H1 (cell line): ENCODE data around the gene KAT14.

Source experiments
- CTCF ChIP-seq, 3 experiments: IDR thresholded peaks; 1 replicate in 2 of 3; 2 replicates in 1 of 3; pipeline versions ENCODE4 v1.5.1 to v1.6.1; 2011; ENCODE audit warnings: low read length in 3 of 3, mild to moderate bottlenecking in 3 of 3, inconsistent platforms in 2 of 3, low read depth in 1 of 3, moderate library complexity in 1 of 3; ENCODE audit not compliant: insufficient read depth in 1 of 3; ENCODE audit errors: control extremely low read depth in 1 of 3
- EP300 ChIP-seq, 2 experiments: IDR thresholded peaks; 1 replicate in 1 of 2; 2 replicates in 1 of 2; pipeline ENCODE4 v1.6.1; 2011 to 2012; ENCODE audit warnings: low read depth in 2 of 2, low read length in 2 of 2, mild to moderate bottlenecking in 2 of 2, borderline replicate concordance in 1 of 2, inconsistent platforms in 1 of 2, moderate library complexity in 1 of 2

GRCh38 chr20:18190338-18191233 is 52.9 kb downstream of the KAT14 start:
- TF ChIP-seq CTCF (IDR thresholded peaks at IDR 0.05; ENCODE audit: control extremely low read depth in 1 of 3, insufficient read depth in 1 of 3, low read depth in 1 of 3, low read length in 3 of 3) (peak; percentile 30 to 67 (median 47)), EP300 (IDR thresholded peaks at IDR 0.05; ENCODE audit: borderline replicate concordance in 1 of 2, low read depth in 2 of 2, low read length in 2 of 2) (no peak)
